GM23338 (cell line): ENCODE results near the gene FNDC4. TPM values are rescaled to one million over a fixed set of nuclear protein-coding genes. Genes with fewer than 3 reads are reported as not detected.

Experiments
- ATAC-seq: fragments of 200-7000 bp; cut with Tn5 transposase; 3 replicates; pipeline ENCODE4 v1.9.1; 2020
- DNase-seq: peaks from one replicate; pipeline ENCODE4 v3.0.0-alpha.2; 2015; ENCODE audit warnings: low spot score
- H2AFZ ChIP-seq: fragments of 200-600 bp; sonication (generic); 2 replicates; pipeline ENCODE4 v1.8.0; 2016; ENCODE audit warnings: antibody characterized with exemption, mild to moderate bottlenecking, moderate library complexity
- H3F3A ChIP-seq: fragments of 200-600 bp; sonication (generic); replicated peaks from 2 replicates; pipeline ENCODE4 v1.8.0; 2017; ENCODE audit warnings: antibody characterized with exemption, mixed run types, low read depth
- H3K27ac ChIP-seq: fragments of 200-600 bp; sonication (generic); 2 replicates; pipeline ENCODE4 v1.6.1; 2016; ENCODE audit warnings: low read depth
- H3K27me3 ChIP-seq: fragments of 200-600 bp; sonication (generic); 2 replicates; pipeline ENCODE4 v1.8.0; 2016; ENCODE audit warnings: mild to moderate bottlenecking, mixed run types, moderate library complexity; ENCODE audit not compliant: insufficient read depth
- H3K36me3 ChIP-seq: fragments of 200-600 bp; sonication (generic); 2 replicates; pipeline ENCODE4 v1.8.0; 2016; ENCODE audit warnings: mild to moderate bottlenecking; ENCODE audit not compliant: insufficient read depth
- H3K4me1 ChIP-seq: fragments of 200-600 bp; sonication (generic); 2 replicates; pipeline ENCODE4 v1.8.0; 2016; ENCODE audit warnings: mild to moderate bottlenecking, moderate library complexity; ENCODE audit not compliant: insufficient read depth
- H3K4me2 ChIP-seq: fragments of 200-600 bp; sonication (generic); 2 replicates; pipeline ENCODE4 v1.7.1; 2017; ENCODE audit warnings: mixed run types
- H3K4me3 ChIP-seq: fragments of 200-600 bp; sonication (generic); 2 replicates; pipeline ENCODE4 v1.6.1; 2016; ENCODE audit warnings: mixed run types
- H3K79me2 ChIP-seq: fragments of 200-600 bp; sonication (generic); replicated peaks from 2 replicates; pipeline ENCODE4 v1.8.0; 2017; ENCODE audit warnings: mild to moderate bottlenecking; ENCODE audit not compliant: insufficient read depth
- H3K9me2 ChIP-seq: fragments of 200-600 bp; sonication (generic); 2 replicates; pipeline ENCODE4 v1.8.0; 2017; ENCODE audit not compliant: insufficient read depth
- H4K20me1 ChIP-seq: fragments of 200-600 bp; sonication (generic); replicated peaks from 2 replicates; pipeline ENCODE4 v1.8.0; 2017; ENCODE audit warnings: mild to moderate bottlenecking; ENCODE audit not compliant: insufficient read depth
- H3K27ac Mint-ChIP-seq: 2 replicates; pipeline ENCODE4 v1.8.0; 2020; ENCODE audit warnings: inconsistent platforms, mild to moderate bottlenecking, moderate library complexity, mixed read lengths
- H3K27me3 Mint-ChIP-seq: 3 replicates; pipeline ENCODE4 v1.8.0; 2022; ENCODE audit warnings: low read depth, mild to moderate bottlenecking, moderate library complexity, mixed read lengths, inconsistent platforms; ENCODE audit not compliant: insufficient read depth, poor library complexity
- H3K36me3 Mint-ChIP-seq: 3 replicates; pipeline ENCODE4 v1.8.0; 2021; ENCODE audit warnings: low read depth, mild to moderate bottlenecking, inconsistent platforms, moderate library complexity, mixed read lengths
- H3K4me1 Mint-ChIP-seq: 3 replicates; pipeline ENCODE4 v1.8.0; 2020; ENCODE audit warnings: mild to moderate bottlenecking, inconsistent platforms, mixed read lengths
- H3K4me3 Mint-ChIP-seq: 3 replicates; pipeline ENCODE4 v1.8.0; 2021; ENCODE audit warnings: moderate library complexity, mild to moderate bottlenecking, inconsistent platforms, mixed read lengths
- H3K9me3 Mint-ChIP-seq: 3 replicates; pipeline ENCODE4 v1.8.0; 2020; ENCODE audit warnings: moderate library complexity, mild to moderate bottlenecking, inconsistent platforms, mixed read lengths
- CREB1 ChIP-seq: fragments of 250-450 bp; sonication (Bioruptor Pico); IDR thresholded peaks from 2 replicates; pipeline ENCODE4 v1.5.0; 2020; ENCODE audit warnings: low read depth, mild to moderate bottlenecking, moderate library complexity
- ETS1 ChIP-seq: IDR thresholded peaks from 2 replicates; pipeline ENCODE4 v1.6.1; 2016; ENCODE audit warnings: antibody characterized with exemption
- EZH2 ChIP-seq: fragments of 200-600 bp; sonication (generic); IDR thresholded peaks from one replicate; pipeline ENCODE4 v1.8.0; 2017; ENCODE audit warnings: antibody characterized with exemption, mild to moderate bottlenecking, low read depth; ENCODE audit not compliant: unreplicated experiment
- EZH2phosphoT487 ChIP-seq: fragments of 200-600 bp; sonication (generic); IDR thresholded peaks from one replicate; pipeline ENCODE4 v1.8.1; 2018; ENCODE audit warnings: antibody characterized with exemption; ENCODE audit not compliant: unreplicated experiment
- JUNB ChIP-seq: IDR thresholded peaks from one replicate; pipeline ENCODE4 v1.6.1; 2016; ENCODE audit warnings: antibody characterized with exemption; ENCODE audit not compliant: unreplicated experiment
- NANOG ChIP-seq: IDR thresholded peaks from 2 replicates; pipeline ENCODE4 v1.6.1; 2016; ENCODE audit warnings: antibody characterized with exemption, borderline replicate concordance
- POLR2AphosphoS5 ChIP-seq: IDR thresholded peaks from 2 replicates; pipeline ENCODE4 v1.6.1; 2016; ENCODE audit warnings: antibody characterized with exemption, low read depth
- STAT1 ChIP-seq: IDR thresholded peaks from one replicate; pipeline ENCODE4 v1.6.1; 2016; ENCODE audit warnings: antibody characterized with exemption; ENCODE audit not compliant: unreplicated experiment
- ZNF114 ChIP-seq: fragments of 250-450 bp; sonication (Bioruptor Pico); IDR thresholded peaks from 2 replicates; pipeline ENCODE4 v1.5.0; 2020; ENCODE audit warnings: mild to moderate bottlenecking, moderate library complexity
- ZNF331 ChIP-seq: fragments of 250-450 bp; sonication (Bioruptor Pico); IDR thresholded peaks from 2 replicates; pipeline ENCODE4 v1.5.0; 2020; ENCODE audit warnings: low read depth, mild to moderate bottlenecking, moderate library complexity
- polyA plus RNA-seq: library from polyadenylated mRNA; unstranded; fragments of >200 nt; fragmentation: Nextera tagmentation; extraction: Ambion mirVana; gene quantifications from 2 replicates; pipeline ENCODE4 v1.2.1, GENCODE V29; 2016
- total RNA-seq: library from RNA; depleted of rRNA; stranded (reverse); fragments of >200 nt; shearing (Covaris generic); gene quantifications from 2 replicates; pipeline ENCODE4 v1.2.3, GENCODE V29; 2014
- TF ChIP-seq, protein P1 (sequence below): fragments of 250-450 bp; sonication (Bioruptor Pico); IDR thresholded peaks from 2 replicates; pipeline ENCODE4 v1.5.0; 2020; ENCODE audit warnings: mild to moderate bottlenecking, moderate library complexity
- TF ChIP-seq, protein P2 (sequence below): IDR thresholded peaks from one replicate; pipeline ENCODE4 v1.6.1; 2018; ENCODE audit warnings: antibody characterized with exemption; ENCODE audit not compliant: unreplicated experiment
- TF ChIP-seq, protein P3 (sequence below), 2 experiments: fragments of 200-600 bp in 1 of 2; sonication (generic) in 1 of 2; conservative IDR thresholded peaks; 2 replicates each; pipeline versions ENCODE4 v1.5.1 to v1.6.1; 2016 to 2017; ENCODE audit warnings: antibody characterized with exemption in 2 of 2, low read depth in 2 of 2, mild to moderate bottlenecking in 2 of 2, moderate library complexity in 1 of 2

FNDC4 gene
- total and polyA plus RNA-seq, 2 experiments from 2014 or later, result 5.9 to 13.3 TPM

DNA sequence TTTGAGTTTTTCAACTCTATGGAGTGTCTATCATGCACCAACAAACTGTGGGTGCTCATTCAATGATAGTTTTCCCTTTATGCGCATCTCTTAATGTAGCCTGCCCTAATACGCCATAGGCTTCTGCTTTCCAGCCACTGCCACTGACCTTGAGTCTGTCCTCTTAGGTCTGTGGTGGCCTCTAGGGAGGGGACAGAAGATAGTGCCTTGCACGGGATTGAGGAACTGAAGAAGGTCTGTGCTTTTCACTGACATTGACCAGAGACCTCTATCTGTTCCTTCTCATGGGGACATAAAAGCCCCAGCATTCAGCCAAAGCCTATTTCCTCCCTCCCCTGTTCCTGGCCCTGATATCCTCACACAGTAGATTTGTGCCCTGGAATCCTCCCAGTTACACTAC, 4.0 kb upstream of the FNDC4 start:
- Histone ChIP-seq H3K27ac (no peak overlapping the region), H4K20me1 (no peaks in the 10 kb centered on the region), H2AFZ (no peak overlapping the region), H3K4me2 (no peak overlapping the region), H3K4me3 (no peak overlapping the region), H3K36me3 (no peaks in the 10 kb centered on the region), H3F3A (no peaks in the 10 kb centered on the region), H3K9me2 (no peaks in the 10 kb centered on the region), H3K79me2 (no peaks in the 10 kb centered on the region), H3K4me1 (peaks cover 22% of the 10 kb centered on the region), H3K27me3 (peaks cover 24% of the 10 kb centered on the region)
- ATAC-seq (no peak), DNase-seq (no peak)
- Mint-ChIP-seq H3K27me3 (peaks cover 16% of the 10 kb centered on the region), H3K36me3 (no peaks in the 10 kb centered on the region; the same call in 2 of the 3 replicates), H3K9me3 (no peaks in the 10 kb centered on the region), H3K27ac (no peak overlapping the region), H3K4me3 (no peak overlapping the region), H3K4me1 (peaks cover 22% of the 10 kb centered on the region)
- TF ChIP-seq ZNF114 (CRISPR knock-in tag) (no peak), NANOG (no peak), JUNB (no peak), EZH2 (no peak), ZNF331 (CRISPR knock-in tag) (no peak), STAT1 (no peak), ETS1 (no peak), EZH2phosphoT487 (no peak), POLR2AphosphoS5 (no peak), CREB1 (CRISPR knock-in tag) (no peak)
- TF ChIP-seq, protein P1, sequence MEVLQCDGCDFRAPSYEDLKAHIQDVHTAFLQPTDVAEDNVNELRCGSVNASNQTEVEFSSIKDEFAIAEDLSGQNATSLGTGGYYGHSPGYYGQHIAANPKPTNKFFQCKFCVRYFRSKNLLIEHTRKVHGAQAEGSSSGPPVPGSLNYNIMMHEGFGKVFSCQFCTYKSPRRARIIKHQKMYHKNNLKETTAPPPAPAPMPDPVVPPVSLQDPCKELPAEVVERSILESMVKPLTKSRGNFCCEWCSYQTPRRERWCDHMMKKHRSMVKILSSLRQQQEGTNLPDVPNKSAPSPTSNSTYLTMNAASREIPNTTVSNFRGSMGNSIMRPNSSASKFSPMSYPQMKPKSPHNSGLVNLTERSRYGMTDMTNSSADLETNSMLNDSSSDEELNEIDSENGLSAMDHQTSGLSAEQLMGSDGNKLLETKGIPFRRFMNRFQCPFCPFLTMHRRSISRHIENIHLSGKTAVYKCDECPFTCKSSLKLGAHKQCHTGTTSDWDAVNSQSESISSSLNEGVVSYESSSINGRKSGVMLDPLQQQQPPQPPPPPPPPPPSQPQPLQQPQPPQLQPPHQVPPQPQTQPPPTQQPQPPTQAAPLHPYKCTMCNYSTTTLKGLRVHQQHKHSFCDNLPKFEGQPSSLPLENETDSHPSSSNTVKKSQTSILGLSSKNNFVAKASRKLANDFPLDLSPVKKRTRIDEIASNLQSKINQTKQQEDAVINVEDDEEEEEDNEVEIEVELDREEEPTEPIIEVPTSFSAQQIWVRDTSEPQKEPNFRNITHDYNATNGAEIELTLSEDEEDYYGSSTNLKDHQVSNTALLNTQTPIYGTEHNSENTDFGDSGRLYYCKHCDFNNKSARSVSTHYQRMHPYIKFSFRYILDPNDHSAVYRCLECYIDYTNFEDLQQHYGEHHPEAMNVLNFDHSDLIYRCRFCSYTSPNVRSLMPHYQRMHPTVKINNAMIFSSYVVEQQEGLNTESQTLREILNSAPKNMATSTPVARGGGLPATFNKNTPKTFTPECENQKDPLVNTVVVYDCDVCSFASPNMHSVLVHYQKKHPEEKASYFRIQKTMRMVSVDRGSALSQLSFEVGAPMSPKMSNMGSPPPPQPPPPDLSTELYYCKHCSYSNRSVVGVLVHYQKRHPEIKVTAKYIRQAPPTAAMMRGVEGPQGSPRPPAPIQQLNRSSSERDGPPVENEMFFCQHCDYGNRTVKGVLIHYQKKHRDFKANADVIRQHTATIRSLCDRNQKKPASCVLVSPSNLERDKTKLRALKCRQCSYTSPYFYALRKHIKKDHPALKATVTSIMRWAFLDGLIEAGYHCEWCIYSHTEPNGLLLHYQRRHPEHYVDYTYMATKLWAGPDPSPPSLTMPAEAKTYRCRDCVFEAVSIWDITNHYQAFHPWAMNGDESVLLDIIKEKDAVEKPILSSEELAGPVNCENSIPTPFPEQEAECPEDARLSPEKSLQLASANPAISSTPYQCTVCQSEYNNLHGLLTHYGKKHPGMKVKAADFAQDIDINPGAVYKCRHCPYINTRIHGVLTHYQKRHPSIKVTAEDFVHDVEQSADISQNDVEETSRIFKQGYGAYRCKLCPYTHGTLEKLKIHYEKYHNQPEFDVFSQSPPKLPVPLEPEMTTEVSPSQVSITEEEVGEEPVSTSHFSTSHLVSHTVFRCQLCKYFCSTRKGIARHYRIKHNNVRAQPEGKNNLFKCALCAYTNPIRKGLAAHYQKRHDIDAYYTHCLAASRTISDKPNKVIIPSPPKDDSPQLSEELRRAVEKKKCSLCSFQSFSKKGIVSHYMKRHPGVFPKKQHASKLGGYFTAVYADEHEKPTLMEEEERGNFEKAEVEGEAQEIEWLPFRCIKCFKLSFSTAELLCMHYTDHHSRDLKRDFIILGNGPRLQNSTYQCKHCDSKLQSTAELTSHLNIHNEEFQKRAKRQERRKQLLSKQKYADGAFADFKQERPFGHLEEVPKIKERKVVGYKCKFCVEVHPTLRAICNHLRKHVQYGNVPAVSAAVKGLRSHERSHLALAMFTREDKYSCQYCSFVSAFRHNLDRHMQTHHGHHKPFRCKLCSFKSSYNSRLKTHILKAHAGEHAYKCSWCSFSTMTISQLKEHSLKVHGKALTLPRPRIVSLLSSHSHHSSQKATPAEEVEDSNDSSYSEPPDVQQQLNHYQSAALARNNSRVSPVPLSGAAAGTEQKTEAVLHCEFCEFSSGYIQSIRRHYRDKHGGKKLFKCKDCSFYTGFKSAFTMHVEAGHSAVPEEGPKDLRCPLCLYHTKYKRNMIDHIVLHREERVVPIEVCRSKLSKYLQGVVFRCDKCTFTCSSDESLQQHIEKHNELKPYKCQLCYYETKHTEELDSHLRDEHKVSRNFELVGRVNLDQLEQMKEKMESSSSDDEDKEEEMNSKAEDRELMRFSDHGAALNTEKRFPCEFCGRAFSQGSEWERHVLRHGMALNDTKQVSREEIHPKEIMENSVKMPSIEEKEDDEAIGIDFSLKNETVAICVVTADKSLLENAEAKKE, result no peak
- TF ChIP-seq, protein P2, sequence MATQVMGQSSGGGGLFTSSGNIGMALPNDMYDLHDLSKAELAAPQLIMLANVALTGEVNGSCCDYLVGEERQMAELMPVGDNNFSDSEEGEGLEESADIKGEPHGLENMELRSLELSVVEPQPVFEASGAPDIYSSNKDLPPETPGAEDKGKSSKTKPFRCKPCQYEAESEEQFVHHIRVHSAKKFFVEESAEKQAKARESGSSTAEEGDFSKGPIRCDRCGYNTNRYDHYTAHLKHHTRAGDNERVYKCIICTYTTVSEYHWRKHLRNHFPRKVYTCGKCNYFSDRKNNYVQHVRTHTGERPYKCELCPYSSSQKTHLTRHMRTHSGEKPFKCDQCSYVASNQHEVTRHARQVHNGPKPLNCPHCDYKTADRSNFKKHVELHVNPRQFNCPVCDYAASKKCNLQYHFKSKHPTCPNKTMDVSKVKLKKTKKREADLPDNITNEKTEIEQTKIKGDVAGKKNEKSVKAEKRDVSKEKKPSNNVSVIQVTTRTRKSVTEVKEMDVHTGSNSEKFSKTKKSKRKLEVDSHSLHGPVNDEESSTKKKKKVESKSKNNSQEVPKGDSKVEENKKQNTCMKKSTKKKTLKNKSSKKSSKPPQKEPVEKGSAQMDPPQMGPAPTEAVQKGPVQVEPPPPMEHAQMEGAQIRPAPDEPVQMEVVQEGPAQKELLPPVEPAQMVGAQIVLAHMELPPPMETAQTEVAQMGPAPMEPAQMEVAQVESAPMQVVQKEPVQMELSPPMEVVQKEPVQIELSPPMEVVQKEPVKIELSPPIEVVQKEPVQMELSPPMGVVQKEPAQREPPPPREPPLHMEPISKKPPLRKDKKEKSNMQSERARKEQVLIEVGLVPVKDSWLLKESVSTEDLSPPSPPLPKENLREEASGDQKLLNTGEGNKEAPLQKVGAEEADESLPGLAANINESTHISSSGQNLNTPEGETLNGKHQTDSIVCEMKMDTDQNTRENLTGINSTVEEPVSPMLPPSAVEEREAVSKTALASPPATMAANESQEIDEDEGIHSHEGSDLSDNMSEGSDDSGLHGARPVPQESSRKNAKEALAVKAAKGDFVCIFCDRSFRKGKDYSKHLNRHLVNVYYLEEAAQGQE, result no peak
- TF ChIP-seq, protein P3, sequence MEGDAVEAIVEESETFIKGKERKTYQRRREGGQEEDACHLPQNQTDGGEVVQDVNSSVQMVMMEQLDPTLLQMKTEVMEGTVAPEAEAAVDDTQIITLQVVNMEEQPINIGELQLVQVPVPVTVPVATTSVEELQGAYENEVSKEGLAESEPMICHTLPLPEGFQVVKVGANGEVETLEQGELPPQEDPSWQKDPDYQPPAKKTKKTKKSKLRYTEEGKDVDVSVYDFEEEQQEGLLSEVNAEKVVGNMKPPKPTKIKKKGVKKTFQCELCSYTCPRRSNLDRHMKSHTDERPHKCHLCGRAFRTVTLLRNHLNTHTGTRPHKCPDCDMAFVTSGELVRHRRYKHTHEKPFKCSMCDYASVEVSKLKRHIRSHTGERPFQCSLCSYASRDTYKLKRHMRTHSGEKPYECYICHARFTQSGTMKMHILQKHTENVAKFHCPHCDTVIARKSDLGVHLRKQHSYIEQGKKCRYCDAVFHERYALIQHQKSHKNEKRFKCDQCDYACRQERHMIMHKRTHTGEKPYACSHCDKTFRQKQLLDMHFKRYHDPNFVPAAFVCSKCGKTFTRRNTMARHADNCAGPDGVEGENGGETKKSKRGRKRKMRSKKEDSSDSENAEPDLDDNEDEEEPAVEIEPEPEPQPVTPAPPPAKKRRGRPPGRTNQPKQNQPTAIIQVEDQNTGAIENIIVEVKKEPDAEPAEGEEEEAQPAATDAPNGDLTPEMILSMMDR (conservative IDR thresholded peaks at IDR 0.05; ENCODE audit: low read depth in 2 of 2), result no peak
